NCI-H2196 treated with DMSO at 0.1 percent for 48 hours (cell line): ENCODE measurements around the gene KDM8.
"Not testable (repeated sequence)": the region's sequence is repeated elsewhere in the genome, so short reads cannot be mapped to it uniquely, and the experiment has no call there.

ENCODE experiments used
- DNase-seq: peaks from one replicate; lab custom pipeline; 2025; ENCODE audit not compliant: unreplicated experiment; lab: John Stamatoyannopoulos, UW

The KDM8 gene

GRCh38 chr16:27190316-27190871, 12.9 kb upstream of the KDM8 start:
- no peak for DNase-seq

GRCh38 chr16:27191352-27191924, 11.9 kb upstream of the KDM8 start:
- DNase-seq = no peak

- DNase-seq = no peak
Measured at GRCh38 chr16:27193300-27193990, 9.9 kb upstream of the KDM8 start.

- DNase-seq = no peak
Measured at GRCh38 chr16:27195076-27195741, 8.1 kb upstream of the KDM8 start.

- no peak for DNase-seq
Measured at GRCh38 chr16:27195941-27196595, 7.3 kb upstream of the KDM8 start.

- no peak for DNase-seq
Measured at GRCh38 chr16:27197004-27197403, 6.3 kb upstream of the KDM8 start.

- no peak for DNase-seq
Measured at GRCh38 chr16:27198451-27199234, 4.7 kb upstream of the KDM8 start.

GRCh38 chr16:27199235-27199586, 4.1 kb upstream of the KDM8 start:
- DNase-seq = no peak

GRCh38 chr16:27199736-27200135, 3.6 kb upstream of the KDM8 start:
- no peak for DNase-seq

GRCh38 chr16:27200914-27201313, 2.4 kb upstream of the KDM8 start:
- DNase-seq = not testable (repeated sequence)

GRCh38 chr16:27202923-27203506, 311 bp upstream of the KDM8 start:
- DNase-seq = peak; percentile 91

GRCh38 chr16:27204312-27204915, 1.1 kb downstream of the KDM8 start:
- DNase-seq = no peak

GRCh38 chr16:27205423-27206065, 2.2 kb downstream of the KDM8 start:
- no peak for DNase-seq

GRCh38 chr16:27207121-27207520, 3.8 kb downstream of the KDM8 start:
- DNase-seq = not testable (repeated sequence)

- DNase-seq = no peak
Measured at GRCh38 chr16:27208081-27208680, 4.9 kb downstream of the KDM8 start.

- DNase-seq = no peak
Measured at GRCh38 chr16:27208796-27209195, 5.5 kb downstream of the KDM8 start.

GRCh38 chr16:27209591-27209990, 6.3 kb downstream of the KDM8 start:
- DNase-seq = no peak

- no peak for DNase-seq
Measured at GRCh38 chr16:27210174-27210573, 6.8 kb downstream of the KDM8 start.

GRCh38 chr16:27211026-27211425, 7.7 kb downstream of the KDM8 start:
- DNase-seq = no peak
